Measurements from ENCODE around the gene ADAM11. TPM values are rescaled to one million over a fixed set of nuclear protein-coding genes. Genes with fewer than 3 reads are reported as not detected.

Gene ADAM11
- total and polyA plus RNA-seq, 2 of the 13 experiments (the other 11 are each of a cell fraction or from before 2014, with no cell fraction given), result 0.38 to 0.91 TPM

DNA sequence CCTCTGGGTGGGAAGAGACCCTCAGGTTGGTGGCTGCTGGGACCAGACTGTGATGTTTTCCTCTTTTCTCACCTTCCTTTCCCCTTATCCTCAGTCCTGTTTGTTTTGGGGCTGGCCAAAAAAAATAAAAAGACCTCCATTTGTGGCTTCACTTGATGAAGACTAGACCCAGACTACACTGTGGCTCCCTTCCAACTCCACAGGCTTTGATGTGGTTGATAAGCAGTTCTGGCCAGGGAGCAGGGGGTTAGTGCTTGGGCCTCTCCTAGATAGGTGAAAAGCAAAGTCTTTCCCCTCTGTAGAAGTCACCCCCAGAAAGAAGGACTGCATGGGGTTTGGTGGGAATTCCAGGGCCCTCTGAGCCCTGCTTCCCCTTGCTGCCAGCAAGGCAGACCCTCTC is 11.2 kb upstream of the ADAM11 start (continued):
- TF ChIP-seq, protein P1, sequence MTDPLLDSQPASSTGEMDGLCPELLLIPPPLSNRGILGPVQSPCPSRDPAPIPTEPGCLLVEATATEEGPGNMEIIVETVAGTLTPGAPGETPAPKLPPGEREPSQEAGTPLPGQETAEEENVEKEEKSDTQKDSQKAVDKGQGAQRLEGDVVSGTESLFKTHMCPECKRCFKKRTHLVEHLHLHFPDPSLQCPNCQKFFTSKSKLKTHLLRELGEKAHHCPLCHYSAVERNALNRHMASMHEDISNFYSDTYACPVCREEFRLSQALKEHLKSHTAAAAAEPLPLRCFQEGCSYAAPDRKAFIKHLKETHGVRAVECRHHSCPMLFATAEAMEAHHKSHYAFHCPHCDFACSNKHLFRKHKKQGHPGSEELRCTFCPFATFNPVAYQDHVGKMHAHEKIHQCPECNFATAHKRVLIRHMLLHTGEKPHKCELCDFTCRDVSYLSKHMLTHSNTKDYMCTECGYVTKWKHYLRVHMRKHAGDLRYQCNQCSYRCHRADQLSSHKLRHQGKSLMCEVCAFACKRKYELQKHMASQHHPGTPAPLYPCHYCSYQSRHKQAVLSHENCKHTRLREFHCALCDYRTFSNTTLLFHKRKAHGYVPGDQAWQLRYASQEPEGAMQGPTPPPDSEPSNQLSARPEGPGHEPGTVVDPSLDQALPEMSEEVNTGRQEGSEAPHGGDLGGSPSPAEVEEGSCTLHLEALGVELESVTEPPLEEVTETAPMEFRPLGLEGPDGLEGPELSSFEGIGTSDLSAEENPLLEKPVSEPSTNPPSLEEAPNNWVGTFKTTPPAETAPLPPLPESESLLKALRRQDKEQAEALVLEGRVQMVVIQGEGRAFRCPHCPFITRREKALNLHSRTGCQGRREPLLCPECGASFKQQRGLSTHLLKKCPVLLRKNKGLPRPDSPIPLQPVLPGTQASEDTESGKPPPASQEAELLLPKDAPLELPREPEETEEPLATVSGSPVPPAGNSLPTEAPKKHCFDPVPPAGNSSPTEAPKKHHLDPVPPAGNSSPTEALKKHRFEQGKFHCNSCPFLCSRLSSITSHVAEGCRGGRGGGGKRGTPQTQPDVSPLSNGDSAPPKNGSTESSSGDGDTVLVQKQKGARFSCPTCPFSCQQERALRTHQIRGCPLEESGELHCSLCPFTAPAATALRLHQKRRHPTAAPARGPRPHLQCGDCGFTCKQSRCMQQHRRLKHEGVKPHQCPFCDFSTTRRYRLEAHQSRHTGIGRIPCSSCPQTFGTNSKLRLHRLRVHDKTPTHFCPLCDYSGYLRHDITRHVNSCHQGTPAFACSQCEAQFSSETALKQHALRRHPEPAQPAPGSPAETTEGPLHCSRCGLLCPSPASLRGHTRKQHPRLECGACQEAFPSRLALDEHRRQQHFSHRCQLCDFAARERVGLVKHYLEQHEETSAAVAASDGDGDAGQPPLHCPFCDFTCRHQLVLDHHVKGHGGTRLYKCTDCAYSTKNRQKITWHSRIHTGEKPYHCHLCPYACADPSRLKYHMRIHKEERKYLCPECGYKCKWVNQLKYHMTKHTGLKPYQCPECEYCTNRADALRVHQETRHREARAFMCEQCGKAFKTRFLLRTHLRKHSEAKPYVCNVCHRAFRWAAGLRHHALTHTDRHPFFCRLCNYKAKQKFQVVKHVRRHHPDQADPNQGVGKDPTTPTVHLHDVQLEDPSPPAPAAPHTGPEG (CRISPR knock-in tag; IDR thresholded peaks at IDR 0.05), result no peak
- TF ChIP-seq, protein P2, sequence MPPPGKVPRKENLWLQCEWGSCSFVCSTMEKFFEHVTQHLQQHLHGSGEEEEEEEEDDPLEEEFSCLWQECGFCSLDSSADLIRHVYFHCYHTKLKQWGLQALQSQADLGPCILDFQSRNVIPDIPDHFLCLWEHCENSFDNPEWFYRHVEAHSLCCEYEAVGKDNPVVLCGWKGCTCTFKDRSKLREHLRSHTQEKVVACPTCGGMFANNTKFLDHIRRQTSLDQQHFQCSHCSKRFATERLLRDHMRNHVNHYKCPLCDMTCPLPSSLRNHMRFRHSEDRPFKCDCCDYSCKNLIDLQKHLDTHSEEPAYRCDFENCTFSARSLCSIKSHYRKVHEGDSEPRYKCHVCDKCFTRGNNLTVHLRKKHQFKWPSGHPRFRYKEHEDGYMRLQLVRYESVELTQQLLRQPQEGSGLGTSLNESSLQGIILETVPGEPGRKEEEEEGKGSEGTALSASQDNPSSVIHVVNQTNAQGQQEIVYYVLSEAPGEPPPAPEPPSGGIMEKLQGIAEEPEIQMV (CRISPR knock-in tag; IDR thresholded peaks at IDR 0.05; ENCODE audit: low read depth), result no peak
- TF ChIP-seq, protein P3, sequence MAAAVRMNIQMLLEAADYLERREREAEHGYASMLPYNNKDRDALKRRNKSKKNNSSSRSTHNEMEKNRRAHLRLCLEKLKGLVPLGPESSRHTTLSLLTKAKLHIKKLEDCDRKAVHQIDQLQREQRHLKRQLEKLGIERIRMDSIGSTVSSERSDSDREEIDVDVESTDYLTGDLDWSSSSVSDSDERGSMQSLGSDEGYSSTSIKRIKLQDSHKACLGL (CRISPR knock-in tag; IDR thresholded peaks at IDR 0.05), result no peak
- no peak for TF ChIP-seq SOX13 (IDR thresholded peaks at IDR 0.05)
- no peak for TF ChIP-seq SOX13 (CRISPR knock-in tag; conservative IDR thresholded peaks at IDR 0.05 in 1 of 2, IDR thresholded peaks at IDR 0.05 in 1 of 2)
- no peak for TF ChIP-seq HNF1A (IDR thresholded peaks at IDR 0.05; ENCODE audit: low read depth)
- no peak for TF ChIP-seq HNF1A (CRISPR knock-in tag; IDR thresholded peaks at IDR 0.05; ENCODE audit: borderline replicate concordance)
